Immature natural killer cell (primary cell): ENCODE measurements around the gene HNRNPAB. TPM values are rescaled to one million over a fixed set of nuclear protein-coding genes. Genes with fewer than 3 reads are reported as not detected.

ENCODE experiments used
- DNase-seq, 3 donors: peaks; one replicate each; pipeline ENCODE4 v3.0.0; 2022; ENCODE audit warnings: mixed read lengths in 1 of 3
- H3K27ac Mint-ChIP-seq, 6 donors: one replicate each; pipeline ENCODE4 v1.8.0; 2020; ENCODE audit warnings: mixed read lengths in 6 of 6, mild to moderate bottlenecking in 5 of 6, inconsistent platforms in 4 of 6, moderate library complexity in 3 of 6
- H3K27me3 Mint-ChIP-seq, 3 donors: one replicate each; pipeline ENCODE4 v1.8.0; 2020 to 2021; ENCODE audit warnings: low read depth in 3 of 3, mild to moderate bottlenecking in 3 of 3, mixed read lengths in 3 of 3, moderate library complexity in 3 of 3, inconsistent platforms in 1 of 3
- H3K36me3 Mint-ChIP-seq, 3 donors: one replicate each; pipeline ENCODE4 v1.8.0; 2020; ENCODE audit warnings: mixed read lengths in 3 of 3, inconsistent platforms in 2 of 3, mild to moderate bottlenecking in 2 of 3
- H3K4me1 Mint-ChIP-seq, 2 donors: one replicate each; pipeline ENCODE4 v1.8.0; 2020; ENCODE audit warnings: inconsistent platforms in 2 of 2, mild to moderate bottlenecking in 2 of 2, mixed read lengths in 2 of 2, moderate library complexity in 1 of 2
- H3K4me3 Mint-ChIP-seq, 5 donors: one replicate each; pipeline ENCODE4 v1.8.0; 2020; ENCODE audit warnings: mild to moderate bottlenecking in 5 of 5, mixed read lengths in 5 of 5, inconsistent platforms in 3 of 5, moderate library complexity in 3 of 5
- H3K9me3 Mint-ChIP-seq, 6 donors: one replicate each; pipeline ENCODE4 v1.8.0; 2020; ENCODE audit warnings: mild to moderate bottlenecking in 6 of 6, mixed read lengths in 6 of 6, inconsistent platforms in 4 of 6, moderate library complexity in 3 of 6
- polyA plus RNA-seq, 3 donors: library from polyadenylated mRNA; unstranded; fragments of 300-500 nt; fragmentation: Illumina TruSeq; gene quantifications; one replicate each; pipeline ENCODE4 v1.2.3, GENCODE V29; 2021

HNRNPAB gene
- 100 to 1,000 TPM in 1 of 3 donors, 10 to 100 TPM in 2; 34.4 to 126 (median 62.9) TPM for polyA plus RNA-seq

- Mint-ChIP-seq H3K4me3 (peak within 1 kb of the TSS; percentile 98 to 100 (median 98)), H3K27me3 (peaks cover 8 to 20% (median 17%) of the 10 kb centered on the region in 3 donors), H3K27ac (peak within 1 kb of the TSS; percentile 94 to 99 (median 96)), H3K36me3 (peaks cover 0 to 11% (median 7%) of the 10 kb centered on the region in 3 donors), H3K4me1 (peaks cover 38 to 39% of the 10 kb centered on the region in 2 donors), H3K9me3 (no peaks in the 10 kb centered on the region)
- peak; percentile 95 to 96 (median 96) for DNase-seq
These were observed at the start of gene HNRNPAB for GRCh38 chr5:178204182-178204934. Gene HNRNPAB, plus strand, starts transcription at chr5:178204533. Its CDS starts 305 bp downstream, at chr5:178204838.

DNA sequence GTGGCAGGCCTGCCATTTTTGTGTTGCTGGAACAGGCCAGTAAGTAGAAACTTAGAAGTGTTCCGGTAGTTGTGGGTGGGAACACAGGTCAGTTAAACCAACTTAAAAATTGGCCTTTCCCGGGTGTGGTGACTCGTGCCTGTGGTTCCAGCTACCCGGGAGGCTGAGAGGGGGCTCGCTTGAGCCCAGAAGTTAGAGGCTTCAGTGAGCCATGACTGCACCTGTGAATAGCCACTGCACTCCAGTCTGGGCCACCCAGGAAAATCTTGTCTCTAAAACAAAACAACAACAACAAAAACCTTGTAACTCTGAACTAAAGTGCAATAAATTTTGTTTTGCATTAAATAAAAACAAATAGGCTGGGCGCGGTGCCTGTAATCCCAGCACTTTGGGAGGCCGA is 49.3 kb upstream of the HNRNPAB start:
- Mint-ChIP-seq H3K4me3 (peak overlapping the region in 1 of 5 donors; percentile 93), H3K4me1 (peaks cover 24 to 31% of the 10 kb centered on the region in 2 donors), H3K36me3 (peaks cover 0 to 3% (median 0%) of the 10 kb centered on the region in 3 donors), H3K27ac (no peak overlapping the region), H3K27me3 (peaks cover 4 to 11% (median 6%) of the 10 kb centered on the region in 3 donors), H3K9me3 (no peaks in the 10 kb centered on the region)
- DNase-seq: no peak

DNA sequence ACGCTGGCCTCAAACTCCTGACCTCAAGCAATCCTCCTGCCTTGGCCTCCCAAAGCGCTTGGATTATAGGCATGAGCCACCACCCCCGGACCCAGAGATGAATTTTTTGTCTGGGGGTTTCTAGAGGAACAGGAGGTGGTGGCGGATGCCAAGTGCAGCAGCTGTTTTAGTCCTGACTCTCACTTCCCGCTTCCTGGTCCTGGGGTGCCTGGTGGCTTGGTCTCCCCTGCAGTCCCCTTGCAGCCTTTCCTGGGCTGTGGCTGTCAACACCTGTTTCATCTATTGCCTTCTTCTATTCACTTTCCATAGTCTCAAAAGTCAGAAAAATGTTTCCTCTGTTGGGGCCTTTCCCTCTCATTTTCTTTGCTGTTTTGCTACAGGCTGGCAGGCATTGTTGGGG is 44.2 kb upstream of the HNRNPAB start:
- Mint-ChIP-seq H3K4me3 (no peak overlapping the region), H3K4me1 (peaks cover 0 to 5% of the 10 kb centered on the region in 2 donors), H3K9me3 (no peaks in the 10 kb centered on the region), H3K27me3 (peaks cover 0 to 14% (median 10%) of the 10 kb centered on the region in 3 donors), H3K27ac (peak overlapping the region in 1 of 6 donors; percentile 31), H3K36me3 (peaks cover 0 to 4% (median 0%) of the 10 kb centered on the region in 3 donors)
- DNase-seq: no peak

DNA sequence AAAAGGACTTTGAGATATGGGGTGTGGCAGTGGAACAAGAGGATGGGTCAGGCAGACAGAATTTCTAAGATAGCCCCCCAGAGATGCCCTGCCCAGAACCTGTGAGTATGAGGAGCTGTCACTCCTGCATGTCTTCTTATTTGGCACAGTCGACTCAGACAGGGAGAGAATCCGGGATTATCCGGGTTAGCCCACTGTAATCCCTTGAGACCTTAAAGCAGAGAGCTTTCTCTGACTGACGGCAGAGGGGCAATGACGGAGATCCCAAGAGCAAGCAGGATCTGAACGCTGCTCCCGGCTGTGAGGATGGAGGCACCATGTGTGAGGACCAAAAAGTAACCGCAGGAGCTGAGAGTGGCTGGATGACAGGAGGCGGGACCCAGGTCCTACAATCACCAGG is 41.9 kb upstream of the HNRNPAB start:
- no peak overlapping the region for H3K27ac Mint-ChIP-seq
- H3K36me3 Mint-ChIP-seq: peaks cover 0 to 4% (median 0%) of the 10 kb centered on the region in 3 donors
- DNase-seq: no peak
- no peaks in the 10 kb centered on the region for H3K9me3 Mint-ChIP-seq
- peaks cover 0 to 5% of the 10 kb centered on the region in 2 donors for H3K4me1 Mint-ChIP-seq
- peaks cover 3 to 12% (median 11%) of the 10 kb centered on the region in 3 donors for H3K27me3 Mint-ChIP-seq
- no peak overlapping the region for H3K4me3 Mint-ChIP-seq

DNA sequence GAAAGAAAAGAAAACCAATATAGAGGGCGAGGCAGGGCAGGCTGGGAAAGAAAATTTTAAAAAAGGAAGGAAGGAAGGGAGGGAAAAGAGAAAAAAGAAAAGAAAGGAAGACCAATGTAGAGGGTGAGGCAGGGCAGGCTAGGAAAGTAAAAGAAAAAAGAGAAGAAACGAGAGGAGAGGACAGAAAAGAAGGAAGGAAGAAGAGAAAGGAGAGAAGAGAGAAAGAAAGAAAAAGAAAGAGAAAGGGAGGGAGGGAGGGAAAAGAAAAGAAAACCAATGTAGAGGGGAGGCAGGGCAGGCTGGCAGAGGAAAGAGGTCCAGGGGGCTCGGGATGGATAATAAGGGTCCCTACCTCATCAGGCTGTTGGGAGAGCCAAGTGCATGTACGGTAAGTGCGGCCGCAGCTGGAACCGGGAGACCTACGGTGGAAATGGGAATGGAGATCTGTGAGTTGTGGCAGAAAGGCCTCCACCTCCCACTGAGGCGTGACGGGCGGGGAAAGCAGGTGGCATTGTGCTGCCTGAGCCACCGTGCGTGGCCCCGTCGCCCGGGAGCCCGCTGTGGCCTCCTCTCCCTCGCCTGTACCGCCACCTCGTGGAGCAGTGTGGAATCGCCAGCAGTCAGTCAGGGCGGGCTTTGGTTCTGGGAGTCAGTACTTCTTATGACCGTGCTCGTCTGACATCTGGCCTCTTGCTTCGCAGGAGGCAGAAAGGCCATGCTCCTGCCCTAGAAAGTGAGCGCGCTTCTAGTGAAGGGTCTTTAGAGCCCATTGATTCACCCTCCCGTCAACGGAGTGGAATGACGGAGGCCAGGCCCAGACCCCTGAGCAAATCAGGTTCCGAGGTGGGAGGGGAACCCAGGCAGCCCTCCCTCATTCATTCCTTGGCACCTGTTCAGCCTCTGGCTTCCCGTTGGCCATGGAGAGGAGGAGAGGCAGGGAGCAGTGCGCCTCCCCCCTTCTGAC is 40.3 kb upstream of the HNRNPAB start:
- Mint-ChIP-seq H3K36me3 (peaks cover 0 to 4% (median 0%) of the 10 kb centered on the region in 3 donors), H3K27ac (peak overlapping the region in 2 of 6 donors; percentile 57 to 79), H3K27me3 (peaks cover 5 to 12% (median 11%) of the 10 kb centered on the region in 3 donors), H3K4me3 (no peak overlapping the region), H3K9me3 (no peaks in the 10 kb centered on the region), H3K4me1 (peaks cover 0 to 5% of the 10 kb centered on the region in 2 donors)
- DNase-seq: peak; percentile 82 to 85 (median 83)

- Mint-ChIP-seq H3K27me3 (peaks cover 5 to 12% (median 11%) of the 10 kb centered on the region in 3 donors), H3K4me3 (no peak overlapping the region), H3K36me3 (peaks cover 0 to 4% (median 0%) of the 10 kb centered on the region in 3 donors), H3K27ac (no peak overlapping the region), H3K4me1 (peaks cover 0 to 5% of the 10 kb centered on the region in 2 donors), H3K9me3 (no peaks in the 10 kb centered on the region)
- no peak for DNase-seq
These were observed 38.8 kb upstream of the HNRNPAB start for GRCh38 chr5:178165581-178165980.

GRCh38 chr5:178170455-178170854 is 33.9 kb upstream of the HNRNPAB start:
- H3K9me3 Mint-ChIP-seq: no peaks in the 10 kb centered on the region
- peaks cover 0 to 5% (median 4%) of the 10 kb centered on the region in 3 donors for H3K27me3 Mint-ChIP-seq
- H3K36me3 Mint-ChIP-seq: no peaks in the 10 kb centered on the region
- no peak overlapping the region for H3K27ac Mint-ChIP-seq
- DNase-seq: no peak
- no peak overlapping the region for H3K4me3 Mint-ChIP-seq
- no peaks in the 10 kb centered on the region for H3K4me1 Mint-ChIP-seq

DNA sequence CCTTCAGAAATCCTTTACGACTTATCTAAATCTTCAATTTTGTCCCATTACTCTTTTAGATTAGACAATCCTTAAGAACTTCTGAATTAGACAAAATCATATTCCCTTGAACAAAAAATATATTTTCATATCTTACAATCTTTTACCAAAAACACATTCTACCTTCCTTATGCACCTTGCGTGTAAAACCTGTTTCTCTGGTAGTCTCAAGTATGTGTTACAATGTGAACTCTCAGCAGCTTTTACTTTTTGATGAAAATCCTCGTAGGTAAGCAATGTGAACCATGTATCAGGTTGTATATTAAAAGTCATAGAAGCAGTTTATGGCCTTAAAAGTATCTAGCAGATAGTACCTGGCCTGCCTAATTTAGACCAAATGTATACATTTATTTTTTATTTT is 29.9 kb upstream of the HNRNPAB start:
- peaks cover 2 to 7% (median 4%) of the 10 kb centered on the region in 3 donors for H3K27me3 Mint-ChIP-seq
- H3K4me1 Mint-ChIP-seq: no peaks in the 10 kb centered on the region
- no peak for DNase-seq
- no peak overlapping the region for H3K27ac Mint-ChIP-seq
- no peaks in the 10 kb centered on the region for H3K36me3 Mint-ChIP-seq
- no peaks in the 10 kb centered on the region for H3K9me3 Mint-ChIP-seq
- no peak overlapping the region for H3K4me3 Mint-ChIP-seq

- H3K36me3 Mint-ChIP-seq: no peaks in the 10 kb centered on the region
- DNase-seq: no peak
- H3K4me3 Mint-ChIP-seq: no peak overlapping the region
- no peaks in the 10 kb centered on the region for H3K9me3 Mint-ChIP-seq
- peaks cover 2 to 10% (median 5%) of the 10 kb centered on the region in 3 donors for H3K27me3 Mint-ChIP-seq
- H3K27ac Mint-ChIP-seq: peak overlapping the region in 1 of 6 donors; percentile 15
- no peaks in the 10 kb centered on the region for H3K4me1 Mint-ChIP-seq
These were observed 27.5 kb upstream of the HNRNPAB start for GRCh38 chr5:178176791-178177190.

GRCh38 chr5:178177569-178177968 is 26.8 kb upstream of the HNRNPAB start:
- H3K27me3 Mint-ChIP-seq: peaks cover 2 to 13% (median 5%) of the 10 kb centered on the region in 3 donors
- H3K27ac Mint-ChIP-seq: no peak overlapping the region
- H3K4me1 Mint-ChIP-seq: no peaks in the 10 kb centered on the region
- no peak for DNase-seq
- no peaks in the 10 kb centered on the region for H3K9me3 Mint-ChIP-seq
- no peaks in the 10 kb centered on the region for H3K36me3 Mint-ChIP-seq
- H3K4me3 Mint-ChIP-seq: no peak overlapping the region

- Mint-ChIP-seq H3K4me1 (no peaks in the 10 kb centered on the region), H3K4me3 (no peak overlapping the region), H3K9me3 (no peaks in the 10 kb centered on the region), H3K36me3 (no peaks in the 10 kb centered on the region), H3K27ac (no peak overlapping the region), H3K27me3 (peaks cover 2 to 13% (median 5%) of the 10 kb centered on the region in 3 donors)
- DNase-seq: no peak
These were observed 24.0 kb upstream of the HNRNPAB start for GRCh38 chr5:178180141-178180863.

- Mint-ChIP-seq H3K4me1 (no peaks in the 10 kb centered on the region), H3K27me3 (peaks cover 2 to 16% (median 4%) of the 10 kb centered on the region in 3 donors), H3K9me3 (no peaks in the 10 kb centered on the region), H3K36me3 (no peaks in the 10 kb centered on the region), H3K4me3 (no peak overlapping the region), H3K27ac (no peak overlapping the region)
- DNase-seq: no peak
These were observed 22.0 kb upstream of the HNRNPAB start for GRCh38 chr5:178182158-178182876.

- Mint-ChIP-seq H3K9me3 (no peaks in the 10 kb centered on the region), H3K4me1 (no peaks in the 10 kb centered on the region), H3K36me3 (peaks cover 0 to 3% (median 0%) of the 10 kb centered on the region in 3 donors), H3K27ac (no peak overlapping the region), H3K4me3 (no peak overlapping the region), H3K27me3 (peaks cover 0 to 10% (median 4%) of the 10 kb centered on the region in 3 donors)
- no peak for DNase-seq
These were observed 17.9 kb upstream of the HNRNPAB start for GRCh38 chr5:178186427-178186826.
